ENCODE results near the gene ABHD5.

Gene ABHD5

GRCh38 chr3:43752905-43753304, 62.2 kb downstream of the ABHD5 start:
- TF ChIP-seq CTCF (conservative IDR thresholded peaks at IDR 0.05): no peak
- no peak for TF ChIP-seq ZFX (IDR thresholded peaks at IDR 0.05)
- H3K27ac ChIP-seq: no peak overlapping the region

GRCh38 chr3:43753741-43754715, 63.3 kb downstream of the ABHD5 start:
- TF ChIP-seq CTCF (conservative IDR thresholded peaks at IDR 0.05): no peak
- TF ChIP-seq ZFX (IDR thresholded peaks at IDR 0.05): no peak
- no peak overlapping the region for H3K27ac ChIP-seq

GRCh38 chr3:43755516-43756200, 64.9 kb downstream of the ABHD5 start:
- no peak overlapping the region for H3K27ac ChIP-seq
- TF ChIP-seq CTCF (conservative IDR thresholded peaks at IDR 0.05) (no peak), ZFX (IDR thresholded peaks at IDR 0.05) (no peak)

GRCh38 chr3:43757666-43758321, 67.1 kb downstream of the ABHD5 start:
- no peak for TF ChIP-seq CTCF (conservative IDR thresholded peaks at IDR 0.05)
- TF ChIP-seq ZFX (IDR thresholded peaks at IDR 0.05): no peak
- H3K27ac ChIP-seq: no peak overlapping the region

- no peak overlapping the region for H3K27ac ChIP-seq
- TF ChIP-seq CTCF (conservative IDR thresholded peaks at IDR 0.05) (no peak), ZFX (IDR thresholded peaks at IDR 0.05) (no peak)
Measured at GRCh38 chr3:43758592-43759225, 68.0 kb downstream of the ABHD5 start.

GRCh38 chr3:43759297-43759782, 68.6 kb downstream of the ABHD5 start:
- TF ChIP-seq ZFX (IDR thresholded peaks at IDR 0.05) (no peak), CTCF (conservative IDR thresholded peaks at IDR 0.05) (no peak)
- no peak overlapping the region for H3K27ac ChIP-seq

Data from C4-2B (cell line).